Cardiac muscle cell (in vitro differentiated cells and primary cell): ENCODE measurements around the gene FAM120B. TPM values are rescaled to one million over a fixed set of nuclear protein-coding genes. Genes with fewer than 3 reads are reported as not detected.

Source experiments
- DNase-seq, 2 donors: peaks; one replicate each; pipeline versions ENCODE4 v3.0.0 to v3.0.0-alpha.2; 2010 to 2017; ENCODE audit warnings: low read depth in 1 of 2, low spot score in 1 of 2
- H3K27ac ChIP-seq: fragments of 200-600 bp; sonication (generic); 2 replicates; pipeline ENCODE4 v1.5.1; 2016
- H3K27me3 ChIP-seq: fragments of 200-600 bp; sonication (generic); 2 replicates; pipeline ENCODE4 v1.6.0; 2016; ENCODE audit warnings: control low read depth
- H3K36me3 ChIP-seq: fragments of 200-600 bp; sonication (generic); 2 replicates; pipeline ENCODE4 v1.5.1; 2016; ENCODE audit warnings: control low read depth
- H3K4me1 ChIP-seq: fragments of 200-600 bp; sonication (generic); 2 replicates; pipeline ENCODE4 v1.8.1; 2017; ENCODE audit warnings: low read depth, mild to moderate bottlenecking, mixed run types
- H3K4me3 ChIP-seq: fragments of 200-600 bp; sonication (generic); 2 replicates; pipeline ENCODE4 v1.5.1; 2016; ENCODE audit warnings: mild to moderate bottlenecking
- H3K9me3 ChIP-seq: fragments of 200-600 bp; sonication (generic); 2 replicates; pipeline ENCODE4 v1.5.1; 2017; ENCODE audit warnings: low read depth, mild to moderate bottlenecking, control low read depth
- polyA plus RNA-seq: library from polyadenylated mRNA; unstranded; fragments of >200 nt; fragmentation: Nextera tagmentation; extraction: Ambion mirVana; gene quantifications from 2 replicates; pipeline ENCODE4 v1.2.1, GENCODE V29; 2016
- total RNA-seq: library from RNA; depleted of rRNA; stranded (reverse); fragments of >200 nt; gene quantifications from 2 replicates; pipeline ENCODE4 v1.2.3, GENCODE V29; 2016
- TF ChIP-seq, protein P1 (sequence below): IDR thresholded peaks from 2 replicates; pipeline ENCODE4 v1.5.1; 2012; ENCODE audit warnings: low read depth, mild to moderate bottlenecking, low read length

The FAM120B gene
- total and polyA plus RNA-seq, 2 experiments from 2014 or later: 13.2 to 24.9 TPM

DNA sequence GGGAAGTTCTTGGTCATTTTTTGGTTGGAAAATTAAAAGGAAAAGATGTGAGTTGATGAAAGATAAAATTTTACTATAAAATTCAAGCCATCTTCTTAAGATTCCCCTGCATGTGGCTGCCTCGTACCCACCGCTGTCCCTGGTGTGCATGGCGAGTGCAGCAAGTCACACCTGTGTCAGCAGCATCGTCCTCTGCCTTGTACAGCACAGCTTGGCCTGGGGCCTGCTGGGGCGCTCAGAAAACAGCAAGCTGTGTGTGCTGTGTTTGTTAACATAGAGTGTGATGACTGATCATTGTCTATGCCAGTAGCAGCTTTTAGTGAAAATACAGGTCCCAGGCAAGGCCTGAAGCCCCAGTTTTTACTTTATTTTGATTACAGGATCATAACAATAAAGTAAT is 56.7 kb downstream of the FAM120B start:
- Histone ChIP-seq H3K27ac (no peak overlapping the region), H3K9me3 (no peaks in the 10 kb centered on the region), H3K4me1 (no peaks in the 10 kb centered on the region), H3K36me3 (peaks cover 5% of the 10 kb centered on the region), H3K4me3 (no peak overlapping the region), H3K27me3 (no peaks in the 10 kb centered on the region)
- TF ChIP-seq, protein P1, sequence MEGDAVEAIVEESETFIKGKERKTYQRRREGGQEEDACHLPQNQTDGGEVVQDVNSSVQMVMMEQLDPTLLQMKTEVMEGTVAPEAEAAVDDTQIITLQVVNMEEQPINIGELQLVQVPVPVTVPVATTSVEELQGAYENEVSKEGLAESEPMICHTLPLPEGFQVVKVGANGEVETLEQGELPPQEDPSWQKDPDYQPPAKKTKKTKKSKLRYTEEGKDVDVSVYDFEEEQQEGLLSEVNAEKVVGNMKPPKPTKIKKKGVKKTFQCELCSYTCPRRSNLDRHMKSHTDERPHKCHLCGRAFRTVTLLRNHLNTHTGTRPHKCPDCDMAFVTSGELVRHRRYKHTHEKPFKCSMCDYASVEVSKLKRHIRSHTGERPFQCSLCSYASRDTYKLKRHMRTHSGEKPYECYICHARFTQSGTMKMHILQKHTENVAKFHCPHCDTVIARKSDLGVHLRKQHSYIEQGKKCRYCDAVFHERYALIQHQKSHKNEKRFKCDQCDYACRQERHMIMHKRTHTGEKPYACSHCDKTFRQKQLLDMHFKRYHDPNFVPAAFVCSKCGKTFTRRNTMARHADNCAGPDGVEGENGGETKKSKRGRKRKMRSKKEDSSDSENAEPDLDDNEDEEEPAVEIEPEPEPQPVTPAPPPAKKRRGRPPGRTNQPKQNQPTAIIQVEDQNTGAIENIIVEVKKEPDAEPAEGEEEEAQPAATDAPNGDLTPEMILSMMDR: no peak
- no peak for DNase-seq

DNA sequence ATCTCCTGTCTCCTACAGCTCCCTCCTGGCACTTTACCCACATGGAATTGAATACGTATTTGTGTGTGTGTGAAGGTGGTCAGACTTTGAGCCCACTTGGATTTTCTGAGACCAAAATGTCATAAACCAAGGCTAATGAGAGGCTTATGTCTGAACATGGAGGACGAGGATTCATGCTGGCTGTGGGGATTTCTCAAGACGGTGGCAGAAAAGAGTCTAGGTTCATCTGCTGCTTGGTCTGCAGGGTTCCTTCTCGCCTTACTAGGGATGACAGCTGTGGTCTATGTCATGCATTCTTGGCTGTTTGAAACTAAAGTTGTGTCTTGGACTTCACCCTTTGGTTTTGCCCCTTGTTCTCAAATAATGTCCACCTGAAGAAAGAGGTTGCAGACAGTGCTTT is 58.6 kb downstream of the FAM120B start:
- TF ChIP-seq, protein P1: no peak
- no peak for DNase-seq
- no peaks in the 10 kb centered on the region for H3K36me3 ChIP-seq
- H3K4me1 ChIP-seq: no peaks in the 10 kb centered on the region
- H3K27me3 ChIP-seq: no peaks in the 10 kb centered on the region
- H3K4me3 ChIP-seq: no peak overlapping the region
- H3K27ac ChIP-seq: no peak overlapping the region
- H3K9me3 ChIP-seq: no peaks in the 10 kb centered on the region

DNA sequence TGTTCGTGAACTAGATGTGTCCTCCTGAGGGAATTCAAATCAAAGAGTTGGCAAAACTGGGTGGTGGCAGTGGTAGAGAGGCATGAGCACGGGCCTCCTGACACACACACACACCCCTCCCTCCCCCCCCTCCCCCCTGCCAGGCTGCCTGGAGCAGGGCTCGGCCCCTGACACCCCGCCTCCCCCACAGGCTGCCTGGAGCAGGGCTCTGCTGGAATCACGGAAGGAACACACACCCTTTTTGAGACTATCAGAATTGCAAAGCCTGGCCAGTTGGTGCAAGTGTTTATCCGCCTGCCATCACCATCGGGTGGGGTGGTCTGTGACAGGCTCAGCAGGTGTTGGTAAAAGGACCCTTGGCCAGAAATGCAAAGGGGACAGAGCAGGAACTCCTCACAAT is 59.0 kb downstream of the FAM120B start:
- Histone ChIP-seq H3K4me1 (no peaks in the 10 kb centered on the region), H3K27ac (no peak overlapping the region), H3K9me3 (no peaks in the 10 kb centered on the region), H3K36me3 (no peaks in the 10 kb centered on the region), H3K27me3 (no peaks in the 10 kb centered on the region), H3K4me3 (no peak overlapping the region)
- TF ChIP-seq, protein P1: no peak
- no peak for DNase-seq

GRCh38 chr6:170366248-170366960 is 59.8 kb downstream of the FAM120B start:
- no peaks in the 10 kb centered on the region for H3K36me3 ChIP-seq
- TF ChIP-seq, protein P1: no peak
- no peaks in the 10 kb centered on the region for H3K27me3 ChIP-seq
- no peaks in the 10 kb centered on the region for H3K9me3 ChIP-seq
- DNase-seq: no peak
- H3K27ac ChIP-seq: no peak overlapping the region
- H3K4me3 ChIP-seq: no peak overlapping the region
- no peaks in the 10 kb centered on the region for H3K4me1 ChIP-seq

- Histone ChIP-seq H3K27ac (no peak overlapping the region), H3K36me3 (no peaks in the 10 kb centered on the region), H3K27me3 (no peaks in the 10 kb centered on the region), H3K9me3 (no peaks in the 10 kb centered on the region), H3K4me3 (no peak overlapping the region), H3K4me1 (no peaks in the 10 kb centered on the region)
- TF ChIP-seq, protein P1: no peak
- no peak for DNase-seq
These were observed 60.7 kb downstream of the FAM120B start for GRCh38 chr6:170367241-170367640.
